Type B pancreatic cell (in vitro differentiated cells): ENCODE measurements around the gene RHEX. TPM values are rescaled to one million over a fixed set of nuclear protein-coding genes. Genes with fewer than 3 reads are reported as not detected.
A peak's percentile ranks its signal among the peaks of the same experiment; 100 is the strongest.

ENCODE experiments used
- DNase-seq: peaks from one replicate; pipeline ENCODE4 v3.0.0; 2021; ENCODE audit warnings: mixed read lengths; ENCODE audit not compliant: unreplicated experiment; ENCODE audit errors: extremely low spot score
- H3K27ac Mint-ChIP-seq: 2 replicates; pipeline ENCODE4 v1.8.0; 2021; ENCODE audit warnings: mild to moderate bottlenecking, mixed read lengths
- H3K27me3 Mint-ChIP-seq: 2 replicates; pipeline ENCODE4 v1.8.0; 2021; ENCODE audit warnings: mixed read lengths
- H3K36me3 Mint-ChIP-seq: 2 replicates; pipeline ENCODE4 v1.8.0; 2021; ENCODE audit warnings: mixed read lengths
- H3K4me1 Mint-ChIP-seq: one replicate; pipeline ENCODE4 v1.8.0; 2021; ENCODE audit warnings: mixed read lengths; ENCODE audit not compliant: unreplicated experiment
- H3K4me3 Mint-ChIP-seq: 2 replicates; pipeline ENCODE4 v1.8.0; 2021; ENCODE audit warnings: mild to moderate bottlenecking, mixed read lengths
- H3K9me3 Mint-ChIP-seq: 2 replicates; pipeline ENCODE4 v1.8.0; 2021; ENCODE audit warnings: mixed read lengths
- total RNA-seq: library from RNA; stranded (reverse); gene quantifications from 2 replicates; pipeline ENCODE4 v1.2.1, GENCODE V29; 2021; ENCODE audit warnings: low replicate concordance
- TF ChIP-seq, protein P1 (sequence below): fragments of 200-600 bp; sonication (generic); conservative IDR thresholded peaks from 2 replicates; pipeline ENCODE4 v1.5.0; 2021; ENCODE audit warnings: antibody characterized with exemption, mild to moderate bottlenecking

RHEX gene
- total RNA-seq, 1 donor from 2014 or later: not detected

- no peaks in the 10 kb centered on the region for H3K36me3 Mint-ChIP-seq
- H3K9me3 Mint-ChIP-seq: no peaks in the 10 kb centered on the region
- no peak overlapping the region for H3K27ac Mint-ChIP-seq
- H3K27me3 Mint-ChIP-seq: peaks cover 18% of the 10 kb centered on the region
- DNase-seq: no peak
- H3K4me1 Mint-ChIP-seq: peaks cover 27% of the 10 kb centered on the region
- TF ChIP-seq, protein P1, sequence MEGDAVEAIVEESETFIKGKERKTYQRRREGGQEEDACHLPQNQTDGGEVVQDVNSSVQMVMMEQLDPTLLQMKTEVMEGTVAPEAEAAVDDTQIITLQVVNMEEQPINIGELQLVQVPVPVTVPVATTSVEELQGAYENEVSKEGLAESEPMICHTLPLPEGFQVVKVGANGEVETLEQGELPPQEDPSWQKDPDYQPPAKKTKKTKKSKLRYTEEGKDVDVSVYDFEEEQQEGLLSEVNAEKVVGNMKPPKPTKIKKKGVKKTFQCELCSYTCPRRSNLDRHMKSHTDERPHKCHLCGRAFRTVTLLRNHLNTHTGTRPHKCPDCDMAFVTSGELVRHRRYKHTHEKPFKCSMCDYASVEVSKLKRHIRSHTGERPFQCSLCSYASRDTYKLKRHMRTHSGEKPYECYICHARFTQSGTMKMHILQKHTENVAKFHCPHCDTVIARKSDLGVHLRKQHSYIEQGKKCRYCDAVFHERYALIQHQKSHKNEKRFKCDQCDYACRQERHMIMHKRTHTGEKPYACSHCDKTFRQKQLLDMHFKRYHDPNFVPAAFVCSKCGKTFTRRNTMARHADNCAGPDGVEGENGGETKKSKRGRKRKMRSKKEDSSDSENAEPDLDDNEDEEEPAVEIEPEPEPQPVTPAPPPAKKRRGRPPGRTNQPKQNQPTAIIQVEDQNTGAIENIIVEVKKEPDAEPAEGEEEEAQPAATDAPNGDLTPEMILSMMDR: no peak
- no peak overlapping the region for H3K4me3 Mint-ChIP-seq
Measured at GRCh38 chr1:206102292-206102936, 49.4 kb downstream of the RHEX start.

DNA sequence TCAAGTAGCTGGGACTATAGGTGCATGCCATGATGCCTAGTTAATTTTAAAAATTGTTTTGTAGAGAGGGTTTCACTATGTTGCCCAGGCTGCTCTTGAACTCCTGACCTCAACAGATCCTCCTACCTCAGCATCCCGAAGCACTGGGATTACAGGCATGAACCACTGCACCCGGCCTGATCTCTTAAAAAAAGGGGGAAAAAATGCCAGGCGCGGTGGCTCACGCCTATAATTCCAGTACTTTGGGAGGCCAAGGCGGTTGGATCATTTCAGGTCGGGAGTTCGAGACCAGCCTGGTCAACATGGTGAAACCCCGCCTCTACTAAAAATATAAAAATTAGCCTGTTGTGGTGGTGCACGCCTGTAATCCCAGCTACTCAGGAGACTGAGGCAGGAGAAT, 51.0 kb downstream of the RHEX start:
- H3K9me3 Mint-ChIP-seq: no peaks in the 10 kb centered on the region
- peaks cover 27% of the 10 kb centered on the region for H3K4me1 Mint-ChIP-seq
- DNase-seq: no peak
- no peak overlapping the region for H3K27ac Mint-ChIP-seq
- no peak overlapping the region for H3K4me3 Mint-ChIP-seq
- no peaks in the 10 kb centered on the region for H3K36me3 Mint-ChIP-seq
- TF ChIP-seq, protein P1: no peak
- H3K27me3 Mint-ChIP-seq: peaks cover 15% of the 10 kb centered on the region

DNA sequence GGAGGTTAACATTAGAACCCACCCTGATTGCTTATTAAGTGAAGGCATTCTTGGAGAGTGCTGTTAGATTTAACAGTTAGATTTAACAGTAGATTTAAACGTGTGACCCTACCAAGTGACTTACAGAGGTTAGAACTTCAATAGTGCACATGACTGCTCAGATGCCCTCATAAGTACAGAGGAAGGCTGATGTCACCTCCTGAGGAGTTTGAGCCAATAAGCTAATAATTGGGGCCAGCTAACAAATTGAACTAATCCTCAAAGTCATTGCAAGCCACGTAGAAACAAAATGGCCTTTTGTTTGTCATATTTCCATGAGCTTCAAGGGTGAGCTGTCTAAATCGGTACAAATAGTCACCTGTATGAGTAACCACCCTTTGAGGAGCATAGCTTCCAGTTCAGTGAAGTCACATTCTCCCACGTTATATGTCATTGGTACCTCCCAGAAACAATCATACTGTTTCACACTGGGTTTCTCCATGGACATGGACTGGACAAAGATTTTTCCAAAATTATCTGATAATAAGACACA, 52.6 kb downstream of the RHEX start:
- Mint-ChIP-seq H3K36me3 (no peaks in the 10 kb centered on the region), H3K4me3 (no peak overlapping the region), H3K4me1 (peaks cover 18% of the 10 kb centered on the region), H3K27ac (no peak overlapping the region), H3K9me3 (no peaks in the 10 kb centered on the region), H3K27me3 (peaks cover 20% of the 10 kb centered on the region)
- DNase-seq: no peak
- TF ChIP-seq, protein P1: no peak

DNA sequence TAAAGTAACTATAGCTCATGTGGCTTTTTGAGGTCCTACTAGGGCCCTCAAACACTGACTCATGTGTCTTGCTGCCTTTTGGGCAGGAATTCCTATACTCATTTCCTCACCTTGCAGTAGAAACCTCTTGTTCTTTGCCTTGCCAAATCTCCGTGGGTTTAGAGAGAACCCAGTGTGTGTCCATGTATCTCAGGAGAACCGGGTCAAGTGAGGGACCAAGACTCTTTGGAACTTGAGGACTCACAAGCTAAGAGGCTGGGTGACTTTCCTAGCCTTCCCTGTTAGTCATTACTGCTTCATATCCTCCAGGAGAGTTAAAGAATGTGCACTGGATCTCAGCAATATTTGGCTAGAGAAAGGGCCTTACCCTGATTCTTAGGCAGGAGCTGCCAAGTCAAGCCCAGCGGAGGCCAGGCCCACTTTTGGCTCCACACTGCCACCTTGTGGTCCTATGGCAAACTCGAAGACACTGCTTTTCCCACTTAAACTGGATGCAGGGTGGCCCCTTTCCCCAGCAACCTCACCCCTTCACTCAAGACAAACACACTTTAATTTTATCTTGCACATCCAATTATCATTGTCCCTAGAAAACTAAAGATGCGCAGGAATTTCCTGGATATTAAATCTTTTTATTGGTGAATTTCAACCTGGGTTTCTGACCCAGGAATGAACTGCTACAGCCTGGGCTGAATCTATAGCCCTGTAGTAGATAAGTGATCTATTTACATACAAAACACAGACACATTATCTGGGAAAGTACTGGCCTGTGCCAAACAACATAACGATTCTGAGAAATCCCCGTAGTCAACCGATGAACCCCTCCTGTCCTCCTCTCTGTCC, 53.6 kb downstream of the RHEX start:
- H3K4me3 Mint-ChIP-seq: no peak overlapping the region
- H3K27me3 Mint-ChIP-seq: peaks cover 19% of the 10 kb centered on the region
- H3K27ac Mint-ChIP-seq: peak overlapping the region; percentile 11
- no peaks in the 10 kb centered on the region for H3K36me3 Mint-ChIP-seq
- peak; percentile 83 for DNase-seq
- TF ChIP-seq, protein P1: peak; percentile 94
- H3K4me1 Mint-ChIP-seq: peaks cover 12% of the 10 kb centered on the region
- H3K9me3 Mint-ChIP-seq: peaks cover 2% of the 10 kb centered on the region

DNA sequence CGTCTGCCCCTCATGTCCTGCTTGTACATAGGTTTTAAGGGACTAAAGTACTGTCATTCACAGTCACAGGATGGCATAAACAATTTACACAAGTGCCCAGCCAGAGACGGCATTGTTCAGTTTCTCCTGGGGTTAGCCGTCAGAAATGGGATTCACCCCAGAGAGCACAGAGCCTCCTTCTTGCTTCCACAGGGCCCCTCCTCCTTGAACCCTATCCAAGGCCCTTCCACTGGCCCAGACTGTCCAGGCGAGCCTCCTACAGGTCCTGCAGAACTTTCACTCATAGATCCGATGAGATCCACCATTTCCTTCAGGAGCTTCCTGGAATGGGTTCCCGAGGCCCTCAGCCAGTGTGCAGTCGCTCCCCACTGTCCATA, 54.2 kb downstream of the RHEX start:
- H3K27ac Mint-ChIP-seq: peak overlapping the region; percentile 11
- no peak for DNase-seq
- no peak overlapping the region for H3K4me3 Mint-ChIP-seq
- TF ChIP-seq, protein P1: no peak
- peaks cover 12% of the 10 kb centered on the region for H3K4me1 Mint-ChIP-seq
- no peaks in the 10 kb centered on the region for H3K36me3 Mint-ChIP-seq
- H3K9me3 Mint-ChIP-seq: peaks cover 5% of the 10 kb centered on the region
- peaks cover 22% of the 10 kb centered on the region for H3K27me3 Mint-ChIP-seq
